Trophoblast cell (in vitro differentiated cells and primary cell): ENCODE data around the gene MYCBP2.

Source experiments
- DNase-seq, 2 donors: peaks; one replicate each; pipeline ENCODE4 v3.0.0-alpha.2; 2016
- H2AFZ ChIP-seq: 2 replicates; pipeline ENCODE4 v1.6.1; 2013; ENCODE audit warnings: low read length, moderate library complexity, mild to moderate bottlenecking; ENCODE audit not compliant: insufficient read depth, poor library complexity
- H2AK5ac ChIP-seq: 2 replicates; pipeline ENCODE4 v1.6.1; 2013; ENCODE audit warnings: mild to moderate bottlenecking, low read length
- H2BK120ac ChIP-seq: 2 replicates; pipeline ENCODE4 v1.6.1; 2013; ENCODE audit warnings: low read length, mild to moderate bottlenecking, moderate library complexity; ENCODE audit not compliant: insufficient read depth, poor library complexity
- H2BK12ac ChIP-seq: 2 replicates; pipeline ENCODE4 v1.6.1; 2013; ENCODE audit warnings: mild to moderate bottlenecking, low read length, moderate library complexity
- H2BK5ac ChIP-seq: 2 replicates; pipeline ENCODE4 v1.6.1; 2013; ENCODE audit warnings: low read length, low read depth, moderate library complexity, mild to moderate bottlenecking; ENCODE audit not compliant: poor library complexity
- H3K14ac ChIP-seq: 2 replicates; pipeline ENCODE4 v1.6.1; 2013; ENCODE audit warnings: mild to moderate bottlenecking, low read length
- H3K18ac ChIP-seq: 2 replicates; pipeline ENCODE4 v1.6.1; 2013; ENCODE audit warnings: mild to moderate bottlenecking, low read length
- H3K23ac ChIP-seq: 2 replicates; pipeline ENCODE4 v1.6.1; 2013; ENCODE audit warnings: low read length
- H3K27ac ChIP-seq: 2 replicates; pipeline ENCODE4 v1.5.1; 2013; ENCODE audit warnings: low read depth, mild to moderate bottlenecking, inconsistent platforms, low read length, moderate library complexity
- H3K27me3 ChIP-seq: 2 replicates; pipeline ENCODE4 v1.6.1; 2013; ENCODE audit warnings: inconsistent platforms, mild to moderate bottlenecking, low read length, moderate library complexity; ENCODE audit not compliant: insufficient read depth
- H3K36me3 ChIP-seq, 2 experiments: 1 replicate in 1 of 2; 2 replicates in 1 of 2; pipeline ENCODE4 v1.6.1; 2013; ENCODE audit warnings: low read length in 2 of 2, mild to moderate bottlenecking in 2 of 2, moderate library complexity in 1 of 2; ENCODE audit not compliant: insufficient read depth in 2 of 2, control insufficient read depth in 1 of 2
- H3K4ac ChIP-seq: 2 replicates; pipeline ENCODE4 v1.6.1; 2013; ENCODE audit warnings: low read depth, mild to moderate bottlenecking, low read length, moderate library complexity
- H3K4me1 ChIP-seq, 2 experiments: 1 replicate in 1 of 2; 2 replicates in 1 of 2; pipeline ENCODE4 v1.6.1; 2013; ENCODE audit warnings: low read length in 2 of 2, mild to moderate bottlenecking in 2 of 2, moderate library complexity in 1 of 2; ENCODE audit not compliant: insufficient read depth in 2 of 2, control insufficient read depth in 1 of 2
- H3K4me2 ChIP-seq: 2 replicates; pipeline ENCODE4 v1.6.1; 2013; ENCODE audit warnings: inconsistent platforms, mild to moderate bottlenecking, low read length, moderate library complexity
- H3K4me3 ChIP-seq: 2 replicates; pipeline ENCODE4 v1.5.1; 2013; ENCODE audit warnings: mild to moderate bottlenecking, low read depth, low read length, inconsistent platforms
- H3K79me1 ChIP-seq: one replicate; pipeline ENCODE4 v1.6.1; 2013; ENCODE audit warnings: low read length
- H3K79me2 ChIP-seq: 2 replicates; pipeline ENCODE4 v1.6.1; 2013; ENCODE audit warnings: low read length, mild to moderate bottlenecking; ENCODE audit not compliant: control insufficient read depth, insufficient read depth, poor library complexity
- H3K9ac ChIP-seq: 2 replicates; pipeline ENCODE4 v1.6.1; 2013; ENCODE audit warnings: mild to moderate bottlenecking, low read length
- H3K9me3 ChIP-seq: 2 replicates; pipeline ENCODE4 v1.6.1; 2013; ENCODE audit warnings: low read depth, mild to moderate bottlenecking, control low read depth, inconsistent platforms, low read length; ENCODE audit not compliant: insufficient read depth
- H4K12ac ChIP-seq: 2 replicates; pipeline ENCODE4 v1.6.1; 2013; ENCODE audit warnings: low read depth, mild to moderate bottlenecking, low read length, moderate library complexity
- H4K8ac ChIP-seq: 2 replicates; pipeline ENCODE4 v1.6.1; 2013; ENCODE audit warnings: low read depth, mild to moderate bottlenecking, low read length, moderate library complexity
- H4K91ac ChIP-seq: one replicate; pipeline ENCODE4 v1.6.1; 2013; ENCODE audit warnings: low read depth, mild to moderate bottlenecking, low read length, moderate library complexity
- WGBS: extraction: QIAGEN DNeasy Blood & Tissue Kit; methylation state at CpG from one replicate; pipeline ENCODE4 v1.1.7; 2013; ENCODE audit warnings: missing lambda C conversion rate; ENCODE audit not compliant: insufficient read length, insufficient coverage; ENCODE audit errors: extremely low coverage; 5-methylcytosine and 5-hydroxymethylcytosine counted together

The MYCBP2 gene

GRCh38 chr13:77309254-77309653, 17.6 kb downstream of the MYCBP2 start:
- H3K14ac ChIP-seq = no peak overlapping the region
- H3K4me2 ChIP-seq = no peak overlapping the region
- no peak overlapping the region for H3K27ac ChIP-seq
- H3K79me1 ChIP-seq = no peaks in the 10 kb centered on the region
- no peak overlapping the region for H4K91ac ChIP-seq
- H2AFZ ChIP-seq = no peak overlapping the region
- peaks cover 2% of the 10 kb centered on the region for H3K79me2 ChIP-seq
- H4K8ac ChIP-seq = no peak overlapping the region
- H2BK120ac ChIP-seq = no peak overlapping the region
- no peak overlapping the region for H2BK12ac ChIP-seq
- no peak overlapping the region for H2BK5ac ChIP-seq
- no peaks in the 10 kb centered on the region for H3K9me3 ChIP-seq
- H3K27me3 ChIP-seq = no peaks in the 10 kb centered on the region
- no peak overlapping the region for H3K9ac ChIP-seq
- WGBS = no CpG with 5 or more reads among the region's 2 CpGs
- H3K18ac ChIP-seq = no peak overlapping the region
- no peak overlapping the region for H3K4ac ChIP-seq
- H3K4me1 ChIP-seq = no peaks in the 10 kb centered on the region
- no peak overlapping the region for H2AK5ac ChIP-seq
- no peak overlapping the region for H4K12ac ChIP-seq
- peak in 1 of 2 donors; percentile 27 for DNase-seq
- H3K36me3 ChIP-seq = no peaks in the 10 kb centered on the region
- H3K23ac ChIP-seq = no peak overlapping the region
- no peak overlapping the region for H3K4me3 ChIP-seq

GRCh38 chr13:77306458-77306857, 20.4 kb downstream of the MYCBP2 start:
- H4K12ac ChIP-seq = no peak overlapping the region
- H3K23ac ChIP-seq = no peak overlapping the region
- no peak overlapping the region for H4K91ac ChIP-seq
- no peak overlapping the region for H3K4me3 ChIP-seq
- H3K79me1 ChIP-seq = no peaks in the 10 kb centered on the region
- H4K8ac ChIP-seq = no peak overlapping the region
- no peak overlapping the region for H3K14ac ChIP-seq
- no peak overlapping the region for H2AFZ ChIP-seq
- H3K9me3 ChIP-seq = no peaks in the 10 kb centered on the region
- H3K27ac ChIP-seq = no peak overlapping the region
- no peaks in the 10 kb centered on the region for H3K27me3 ChIP-seq
- no peak overlapping the region for H3K18ac ChIP-seq
- H2BK5ac ChIP-seq = no peak overlapping the region
- H3K9ac ChIP-seq = no peak overlapping the region
- H3K4me1 ChIP-seq = no peaks in the 10 kb centered on the region
- no peaks in the 10 kb centered on the region for H3K36me3 ChIP-seq
- no peak overlapping the region for H3K4ac ChIP-seq
- H2BK12ac ChIP-seq = no peak overlapping the region
- DNase-seq = no peak
- no peak overlapping the region for H2AK5ac ChIP-seq
- no peak overlapping the region for H3K4me2 ChIP-seq
- no peak overlapping the region for H2BK120ac ChIP-seq
- H3K79me2 ChIP-seq = peaks cover 2% of the 10 kb centered on the region

- Histone ChIP-seq H3K27me3 (no peaks in the 10 kb centered on the region), H3K4me3 (no peak overlapping the region), H3K79me2 (peaks cover 2% of the 10 kb centered on the region), H3K4me1 (no peaks in the 10 kb centered on the region), H3K36me3 (no peaks in the 10 kb centered on the region), H3K9ac (no peak overlapping the region), H4K12ac (no peak overlapping the region), H2BK120ac (no peak overlapping the region), H3K9me3 (no peaks in the 10 kb centered on the region), H3K14ac (no peak overlapping the region), H2AFZ (no peak overlapping the region), H3K4me2 (no peak overlapping the region), H3K79me1 (no peaks in the 10 kb centered on the region), H3K4ac (no peak overlapping the region), H3K23ac (no peak overlapping the region), H3K27ac (no peak overlapping the region), H3K18ac (no peak overlapping the region), H2AK5ac (no peak overlapping the region), H4K8ac (no peak overlapping the region), H2BK12ac (no peak overlapping the region), H2BK5ac (no peak overlapping the region), H4K91ac (no peak overlapping the region)
- peak in 1 of 2 donors; percentile 14 for DNase-seq
Measured at GRCh38 chr13:77305266-77305665, 21.6 kb downstream of the MYCBP2 start.

- Histone ChIP-seq H3K9ac (no peak overlapping the region), H4K8ac (no peak overlapping the region), H4K12ac (no peak overlapping the region), H3K79me1 (no peaks in the 10 kb centered on the region), H3K36me3 (no peaks in the 10 kb centered on the region), H2AK5ac (no peak overlapping the region), H3K27me3 (no peaks in the 10 kb centered on the region), H2BK120ac (no peak overlapping the region), H3K4me2 (no peak overlapping the region), H3K4me3 (no peak overlapping the region), H3K4ac (no peak overlapping the region), H3K14ac (no peak overlapping the region), H3K79me2 (no peaks in the 10 kb centered on the region), H3K27ac (no peak overlapping the region), H3K23ac (no peak overlapping the region), H4K91ac (no peak overlapping the region), H2BK12ac (no peak overlapping the region), H3K18ac (no peak overlapping the region), H2AFZ (no peak overlapping the region), H2BK5ac (no peak overlapping the region), H3K9me3 (no peaks in the 10 kb centered on the region), H3K4me1 (no peaks in the 10 kb centered on the region)
- WGBS = no CpG with 5 or more reads among the region's 5 CpGs
- peak; percentile 46 to 80 for DNase-seq
Measured at GRCh38 chr13:77300176-77301037, 26.5 kb downstream of the MYCBP2 start.
